Embryonic facial prominence (tissue), 1 donor: Measurements from ENCODE around the gene ELMO1.

ENCODE experiments used
- DNase-seq: peaks from one replicate; pipeline ENCODE4 v3.0.0-alpha.2; 2016; ENCODE audit errors: extremely low spot score

Gene ELMO1

DNA sequence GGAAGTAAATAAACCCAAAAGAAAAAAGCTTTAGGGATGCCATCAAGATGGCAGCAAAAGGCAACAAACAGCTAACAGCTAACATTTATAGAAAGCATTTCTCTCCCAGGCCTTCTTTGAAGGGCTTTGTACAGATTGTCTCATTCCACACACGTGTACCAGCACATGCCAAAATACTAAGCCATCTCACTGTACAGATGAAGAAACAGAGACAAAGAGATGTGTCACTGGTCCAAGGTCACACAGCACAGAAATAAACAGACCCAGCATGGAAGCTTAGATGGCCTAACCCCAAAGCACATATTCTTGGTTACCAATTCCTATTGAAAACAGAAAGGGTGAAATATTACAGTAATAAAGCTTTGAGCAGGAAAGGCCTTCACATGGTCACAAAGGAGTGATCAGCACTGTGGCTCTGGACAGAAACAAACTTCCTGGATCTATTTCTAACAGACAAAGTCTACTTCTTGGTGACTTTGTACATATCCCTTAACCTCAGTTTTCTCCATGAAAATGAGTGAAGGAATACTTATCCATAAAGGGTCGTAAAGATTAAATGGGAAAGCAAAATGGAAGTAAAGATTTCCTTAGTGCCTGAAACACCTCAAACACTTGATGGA is 346.0 kb downstream of the ELMO1 start:
- DNase-seq: no peak

DNA sequence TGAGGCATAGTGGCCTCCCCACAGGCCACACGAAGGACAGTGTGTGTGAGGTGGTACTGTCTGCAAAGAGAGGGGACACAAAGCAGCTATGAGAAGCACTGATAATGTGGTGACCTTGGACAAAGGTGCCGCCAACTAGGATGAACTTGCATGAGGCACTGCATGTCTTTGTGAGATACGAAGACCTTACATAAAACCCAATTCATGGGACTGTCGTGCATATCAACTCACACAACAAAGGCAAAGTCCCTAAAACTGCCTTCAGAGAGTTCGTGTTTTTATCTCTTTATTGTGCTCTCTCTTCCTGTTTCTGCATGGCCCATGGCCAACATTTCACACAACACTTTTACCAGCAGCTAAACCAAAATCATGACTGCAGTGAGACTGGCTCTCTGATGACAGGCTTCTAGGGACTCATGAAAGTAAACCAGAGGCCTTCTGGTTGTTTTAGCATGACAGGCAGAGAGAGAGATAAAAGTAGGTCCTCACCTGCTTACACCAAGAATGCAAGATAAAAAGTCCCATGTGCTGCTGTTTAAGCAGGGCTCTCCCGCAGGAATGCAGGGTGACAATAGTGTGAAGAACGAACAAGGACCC is 347.8 kb downstream of the ELMO1 start:
- DNase-seq: no peak

DNA sequence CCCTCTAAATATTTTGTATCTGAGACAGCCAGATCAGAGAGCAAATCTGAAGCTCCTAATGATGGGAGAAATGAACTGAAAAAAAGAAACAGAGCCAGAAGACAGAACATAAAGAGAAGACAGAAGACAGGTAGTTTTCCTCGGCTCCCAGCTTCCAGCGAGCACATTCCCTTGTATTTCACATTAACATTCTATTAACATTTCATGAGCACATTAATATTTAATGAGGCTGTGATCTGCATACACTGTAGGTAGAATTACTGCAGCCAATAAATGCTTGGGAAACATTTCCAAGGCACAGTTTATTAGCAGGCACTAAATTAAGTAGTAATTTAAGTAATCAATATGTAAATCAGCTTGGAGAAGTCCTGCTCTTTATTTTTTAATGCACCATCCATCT is 349.9 kb downstream of the ELMO1 start:
- DNase-seq: no peak

DNA sequence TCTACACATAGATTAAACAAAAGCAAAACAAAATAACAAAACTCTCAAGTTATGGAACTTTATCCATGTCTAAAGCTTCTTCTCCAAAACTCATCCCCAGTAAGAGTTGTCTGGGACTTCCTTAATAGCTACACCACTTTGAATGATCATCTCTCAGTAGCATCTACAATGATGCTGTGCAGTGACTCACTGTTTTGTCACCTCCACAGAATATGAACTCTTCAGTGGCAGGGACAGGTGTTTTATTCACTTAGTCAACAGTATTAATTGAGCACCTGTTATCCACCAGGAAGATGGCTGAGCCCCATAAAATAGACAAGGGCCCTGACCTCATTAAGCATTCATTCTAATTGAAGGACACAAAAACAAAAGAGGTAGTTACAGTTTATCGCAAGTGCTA is 350.7 kb downstream of the ELMO1 start:
- DNase-seq: no peak

DNA sequence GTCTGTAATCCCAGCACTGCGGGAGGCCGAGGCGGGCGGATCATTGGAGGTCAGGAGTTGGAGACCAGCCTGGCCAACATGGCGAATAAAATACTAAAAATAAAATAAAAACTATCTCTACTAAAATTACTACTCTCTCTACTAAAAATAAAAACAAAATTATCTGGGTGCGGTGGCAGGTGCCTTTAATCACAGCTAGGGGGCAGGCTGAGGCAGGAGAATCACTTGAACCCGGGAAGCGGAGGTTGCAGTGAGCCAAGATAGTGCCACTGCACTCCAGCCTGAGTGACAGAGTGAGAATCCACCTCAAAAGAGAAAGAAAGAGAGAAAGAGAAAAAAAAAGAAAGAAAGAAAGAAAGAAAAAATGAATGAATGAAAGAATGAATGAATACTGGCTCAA is 351.4 kb downstream of the ELMO1 start:
- DNase-seq: no peak

DNA sequence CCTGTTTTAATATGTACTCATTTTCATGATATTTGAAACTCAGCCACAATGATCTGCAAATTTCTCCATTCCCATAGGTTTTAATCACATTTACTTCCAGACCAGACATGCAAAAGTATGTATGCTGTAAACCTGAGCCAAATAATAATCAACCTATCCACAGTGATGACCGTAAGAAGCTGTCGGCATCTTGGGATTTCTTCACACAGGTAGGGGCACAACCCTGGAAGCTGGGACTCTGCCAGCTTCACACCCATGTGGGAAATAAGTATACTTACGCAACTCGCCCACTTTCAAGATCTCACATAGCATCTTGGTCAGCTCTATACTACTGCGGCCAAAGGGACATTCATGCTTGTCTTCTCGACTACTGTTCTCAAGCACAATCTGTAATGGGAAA is 352.3 kb downstream of the ELMO1 start:
- DNase-seq: no peak

DNA sequence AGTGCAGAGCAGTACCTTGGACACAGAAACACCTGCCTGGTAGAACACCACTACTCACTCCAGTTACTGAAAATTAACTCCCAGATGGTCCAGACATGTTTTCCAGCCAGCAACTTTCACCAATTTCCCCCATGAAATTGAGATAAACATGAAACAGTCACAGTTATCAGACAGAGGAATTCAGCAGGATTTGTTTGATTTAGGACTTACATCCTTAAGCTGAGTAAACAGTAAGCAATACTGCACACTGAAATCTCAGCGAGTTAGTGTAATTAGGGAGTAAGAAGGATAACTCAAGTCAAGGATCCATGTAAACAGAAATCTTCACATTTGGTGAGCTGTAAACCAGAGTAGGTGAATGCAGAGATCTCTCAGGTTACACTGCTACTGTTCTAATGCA is 353.5 kb downstream of the ELMO1 start:
- no peak for DNase-seq

DNA sequence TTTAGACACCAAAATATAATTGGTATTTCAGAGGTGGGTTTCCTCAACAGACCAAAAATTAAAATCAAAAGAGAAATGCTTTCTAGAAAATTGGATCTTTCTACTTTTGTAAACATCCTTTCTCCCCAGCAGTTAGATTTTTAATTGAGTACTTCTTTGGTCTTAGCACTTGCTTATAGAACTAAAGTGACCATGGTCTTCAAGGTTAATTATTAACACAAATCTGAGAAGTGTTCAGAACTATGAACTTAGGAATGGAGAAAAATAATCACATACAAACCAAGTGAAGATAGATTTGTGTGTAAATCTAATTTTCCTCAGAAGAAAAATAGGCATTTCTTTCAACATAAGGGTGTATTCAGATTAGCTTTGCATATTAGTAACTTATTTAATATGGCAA is 355.4 kb downstream of the ELMO1 start:
- no peak for DNase-seq

DNA sequence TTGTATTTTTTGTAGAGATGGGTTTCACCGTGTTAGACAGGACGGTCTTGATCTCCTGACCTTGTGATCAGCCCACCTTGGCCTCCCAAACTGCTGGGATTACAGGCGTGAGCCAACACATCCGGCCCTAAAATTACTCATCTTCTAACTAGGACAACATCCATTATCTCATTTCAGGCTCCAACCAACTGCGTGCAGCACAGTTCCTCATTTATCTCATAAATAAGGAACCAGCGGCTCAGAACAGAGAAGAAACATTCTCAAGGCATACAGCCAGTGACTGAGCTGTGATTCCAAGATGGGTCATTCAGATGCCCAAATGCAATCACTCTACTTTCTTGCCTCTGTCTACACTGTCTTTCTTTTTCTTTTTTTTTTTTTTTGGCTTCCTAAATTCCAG is 356.1 kb downstream of the ELMO1 start:
- no peak for DNase-seq

DNA sequence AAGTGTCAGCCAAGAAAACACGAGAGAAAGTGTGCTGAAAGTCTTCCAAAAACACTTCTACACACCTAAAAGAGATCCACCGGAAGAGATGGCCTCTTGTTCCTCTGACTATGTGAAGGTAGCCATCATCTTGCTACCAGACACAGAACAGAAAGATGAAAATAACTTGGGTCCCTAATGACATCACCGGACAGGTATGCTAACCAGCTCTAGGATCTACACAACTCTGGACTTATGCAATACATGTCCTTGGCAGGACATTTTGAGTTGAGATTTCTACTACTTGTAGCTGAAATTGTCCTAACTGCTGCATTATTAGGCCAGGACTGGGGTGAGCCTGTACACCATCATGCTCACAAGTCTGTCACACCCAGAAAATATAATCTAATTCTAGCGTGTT is 358.7 kb downstream of the ELMO1 start:
- DNase-seq: no peak

DNA sequence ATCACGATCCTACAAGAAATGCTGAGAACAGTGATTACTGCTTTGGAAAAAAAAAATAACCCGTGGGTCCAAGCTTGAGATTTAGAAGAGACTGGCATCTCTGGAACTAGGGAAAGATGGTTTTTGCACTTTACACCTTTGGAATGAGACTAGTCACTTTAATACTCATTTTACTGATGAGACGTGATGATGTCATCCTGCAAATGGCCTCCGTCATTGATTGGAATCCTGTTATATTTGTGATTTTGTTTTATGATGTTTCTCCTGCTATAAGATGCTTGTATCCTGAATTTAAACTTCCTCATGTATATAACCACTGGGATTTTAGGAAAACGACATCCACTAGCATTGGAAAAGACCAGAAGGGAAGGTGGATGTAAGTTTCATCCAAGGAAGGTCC is 363.1 kb downstream of the ELMO1 start:
- no peak for DNase-seq

DNA sequence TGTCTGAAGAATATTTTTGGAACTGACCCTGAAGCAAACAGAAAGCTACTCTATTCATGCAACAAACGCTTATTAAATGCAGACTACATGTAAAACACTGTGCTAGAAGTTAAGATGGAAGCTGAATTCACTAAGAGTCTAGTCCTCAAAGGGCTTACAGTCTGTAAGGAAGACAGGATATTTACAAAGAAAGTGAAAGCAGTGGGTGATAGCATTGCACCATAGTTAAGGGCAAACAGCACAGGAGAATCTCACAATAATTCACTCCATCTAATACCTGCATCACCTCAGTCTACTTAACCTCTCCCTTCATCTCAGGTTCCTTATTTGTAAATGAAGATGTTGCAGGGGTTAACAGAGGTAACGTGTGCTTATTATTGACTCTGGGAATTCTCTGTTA is 364.4 kb downstream of the ELMO1 start:
- DNase-seq: no peak

DNA sequence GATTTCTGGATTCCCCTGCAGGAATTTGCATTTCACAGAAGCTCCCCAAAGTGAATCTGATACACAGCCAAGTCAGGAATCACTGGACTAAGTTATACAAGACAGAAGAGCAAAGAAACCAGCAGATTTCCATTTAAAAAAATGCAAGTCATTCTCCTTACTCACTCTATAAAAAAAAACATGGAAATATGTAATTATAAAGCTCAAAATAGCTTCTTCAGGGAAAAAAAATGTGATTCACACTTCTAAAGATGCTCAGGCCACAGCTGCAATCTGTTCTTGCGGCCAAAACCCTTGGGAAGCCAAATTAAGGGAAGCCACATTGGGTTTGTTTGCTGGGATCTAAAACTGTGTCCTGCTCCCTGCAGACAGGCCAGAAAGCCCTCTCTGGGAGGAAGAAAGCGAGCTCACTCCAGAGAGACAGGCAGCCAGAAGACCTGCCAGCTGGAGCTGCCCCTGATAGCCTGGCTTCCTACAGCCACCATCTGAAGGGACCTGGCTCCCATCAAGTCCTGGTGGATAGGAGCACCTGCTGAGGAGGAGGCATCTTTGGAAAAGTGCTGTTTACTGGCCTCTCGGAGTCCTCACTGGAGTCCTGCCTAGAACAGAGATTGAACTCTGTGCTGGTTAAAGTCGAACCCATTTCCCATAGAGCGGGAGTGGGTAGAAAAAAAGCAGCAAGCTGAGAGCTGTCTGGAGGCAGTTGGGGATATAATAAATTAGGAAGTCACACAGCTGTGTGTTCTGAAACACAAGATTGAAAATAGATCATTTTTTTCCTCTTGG is 365.2 kb downstream of the ELMO1 start:
- DNase-seq: no peak

DNA sequence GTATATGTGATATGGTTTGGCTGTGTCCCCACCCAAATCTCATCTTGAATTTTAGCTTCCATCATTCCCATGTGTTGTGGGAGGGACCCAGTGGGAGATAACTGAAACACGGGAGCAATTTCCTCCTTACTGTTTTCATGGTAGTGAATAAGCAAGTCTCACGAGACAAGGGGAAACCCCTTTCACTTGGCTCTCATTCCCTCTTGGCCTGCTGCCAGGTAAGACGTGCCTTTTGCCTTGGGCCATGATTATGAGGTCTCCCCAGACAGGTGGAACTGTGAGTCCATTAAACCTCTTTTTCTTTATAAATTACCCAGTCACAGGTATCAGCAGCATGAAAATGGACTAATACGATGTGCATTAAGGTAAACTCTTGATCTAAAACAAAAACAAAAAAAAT is 367.2 kb downstream of the ELMO1 start:
- DNase-seq: no peak

DNA sequence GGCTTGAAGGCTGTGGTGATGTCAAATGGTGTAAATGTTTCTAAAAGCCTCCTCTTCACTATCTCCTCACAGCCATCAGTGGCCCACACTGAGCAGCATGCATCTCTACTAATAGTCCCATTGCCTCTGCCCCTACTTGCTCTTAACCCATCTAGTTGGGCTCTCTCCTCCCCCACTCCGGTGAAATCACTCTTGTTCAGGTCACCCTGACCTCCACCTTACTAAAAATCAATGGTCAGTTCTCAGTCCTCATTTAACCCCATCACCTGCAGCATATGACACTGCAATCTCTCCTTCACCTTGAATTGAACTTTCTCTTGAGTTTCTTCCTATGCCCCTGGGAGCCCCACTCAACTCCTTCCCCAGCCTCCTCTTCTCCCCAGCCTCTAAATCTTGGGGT is 369.2 kb downstream of the ELMO1 start:
- no peak for DNase-seq

DNA sequence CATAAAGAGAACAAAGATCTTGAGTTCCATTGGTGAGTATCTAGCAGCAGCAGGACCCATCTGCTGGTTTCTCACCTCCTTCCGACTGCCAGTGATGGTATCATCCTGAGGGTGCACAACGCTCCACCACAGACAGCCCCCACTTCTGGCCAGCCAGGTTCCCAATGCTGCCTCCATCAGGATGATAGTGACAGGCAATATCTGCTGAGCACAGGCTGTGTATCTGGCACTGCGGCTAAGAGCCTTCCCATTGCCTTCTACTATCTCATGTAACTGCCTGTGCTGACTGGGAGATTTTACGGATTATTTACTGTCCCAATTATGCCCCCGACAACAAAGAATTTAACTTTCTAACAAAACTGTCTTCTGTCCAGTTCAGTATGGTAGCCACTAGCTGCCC is 372.0 kb downstream of the ELMO1 start:
- DNase-seq: no peak

DNA sequence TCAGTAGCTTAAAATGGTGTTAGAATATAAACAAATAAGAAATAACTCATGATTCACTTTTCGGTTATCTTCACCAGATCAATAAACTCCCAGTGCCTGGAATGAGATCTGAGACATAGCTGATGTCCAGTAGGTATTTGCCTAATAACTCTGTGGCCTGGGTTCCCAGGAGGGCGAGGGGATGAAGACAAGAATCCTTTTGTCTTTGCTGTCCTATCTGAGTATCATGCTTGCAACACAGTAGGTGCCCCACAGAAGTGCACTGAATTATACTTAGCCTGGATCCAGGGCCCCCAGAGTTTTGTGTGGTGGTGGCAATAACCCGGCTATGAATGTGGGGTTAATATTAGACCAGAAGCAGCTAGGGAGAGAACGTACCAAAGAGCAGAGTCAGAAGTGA is 374.3 kb downstream of the ELMO1 start:
- no peak for DNase-seq

DNA sequence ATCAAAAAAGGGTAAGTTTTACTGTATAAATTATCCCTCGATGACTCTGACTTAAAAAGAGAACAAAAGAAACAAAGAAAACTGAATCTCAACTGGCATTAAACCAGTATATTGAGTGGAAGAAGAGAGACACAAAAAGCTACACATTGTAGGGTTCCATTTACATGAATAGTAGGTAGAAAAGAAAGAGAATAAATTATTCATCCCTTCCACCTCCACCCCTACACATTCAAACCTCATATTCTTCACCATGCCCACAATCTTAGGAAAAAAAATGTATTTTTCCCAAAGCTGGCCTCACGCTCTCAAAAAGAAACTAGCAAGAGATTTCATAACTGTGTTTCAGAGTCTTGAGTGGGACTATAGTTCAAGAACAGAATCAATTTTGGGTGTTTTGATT is 377.5 kb downstream of the ELMO1 start:
- DNase-seq: no peak

DNA sequence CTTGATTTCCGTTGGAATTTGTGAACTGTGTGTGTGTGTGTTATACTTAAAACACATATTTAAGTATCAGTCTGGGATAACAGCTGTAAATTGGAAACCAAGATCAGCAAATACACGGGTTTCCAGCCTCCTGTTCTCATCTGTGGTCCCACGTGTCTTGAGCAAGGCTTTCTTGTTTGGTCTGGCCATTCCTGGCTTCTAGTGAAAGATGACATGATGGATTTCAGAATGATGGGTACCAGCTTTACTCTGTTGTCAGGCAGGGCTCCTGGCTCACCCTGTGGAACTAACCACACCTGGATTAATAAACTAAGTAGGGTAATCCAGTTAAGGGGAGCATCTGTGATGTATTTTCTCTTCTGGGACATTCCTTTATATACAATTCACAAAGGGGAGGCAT is 378.2 kb downstream of the ELMO1 start:
- no peak for DNase-seq

DNA sequence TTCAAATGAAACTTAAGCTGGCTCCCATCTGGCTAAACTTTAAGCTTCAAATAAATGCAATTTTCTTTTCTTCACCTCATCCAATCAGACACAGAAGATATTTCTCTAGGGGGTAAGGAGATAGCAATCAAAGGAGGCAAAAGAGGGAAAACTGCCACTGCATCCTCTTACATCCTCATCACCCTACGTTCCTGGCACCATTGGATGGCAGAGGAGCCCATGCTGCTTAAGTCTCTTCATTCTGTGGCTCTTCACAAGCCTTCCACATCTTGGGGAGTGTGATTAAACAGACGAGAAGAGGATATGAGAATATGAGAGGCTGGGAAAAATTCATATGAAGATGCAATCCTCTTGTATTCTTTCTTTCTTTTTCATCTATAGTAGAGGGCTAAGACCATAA is 378.6 kb downstream of the ELMO1 start:
- no peak for DNase-seq

DNA sequence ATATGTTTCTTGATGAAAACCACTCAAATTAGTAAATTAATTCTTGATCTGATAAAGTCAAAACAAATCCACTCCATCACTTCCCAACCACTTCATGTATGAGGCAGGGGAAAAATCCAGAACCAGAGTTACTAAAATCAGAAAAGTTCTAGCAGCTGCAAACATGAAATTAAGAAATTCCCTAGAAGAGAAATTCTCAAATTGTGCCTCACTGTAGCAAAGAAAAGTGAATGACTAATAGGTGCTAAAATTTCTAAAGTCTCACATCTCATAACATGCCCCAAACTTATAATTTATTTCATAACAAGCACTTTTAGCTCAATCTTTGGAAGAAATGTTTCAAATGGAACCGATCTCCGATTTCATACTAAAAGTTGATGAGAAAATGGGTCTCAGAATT is 379.3 kb downstream of the ELMO1 start:
- no peak for DNase-seq

DNA sequence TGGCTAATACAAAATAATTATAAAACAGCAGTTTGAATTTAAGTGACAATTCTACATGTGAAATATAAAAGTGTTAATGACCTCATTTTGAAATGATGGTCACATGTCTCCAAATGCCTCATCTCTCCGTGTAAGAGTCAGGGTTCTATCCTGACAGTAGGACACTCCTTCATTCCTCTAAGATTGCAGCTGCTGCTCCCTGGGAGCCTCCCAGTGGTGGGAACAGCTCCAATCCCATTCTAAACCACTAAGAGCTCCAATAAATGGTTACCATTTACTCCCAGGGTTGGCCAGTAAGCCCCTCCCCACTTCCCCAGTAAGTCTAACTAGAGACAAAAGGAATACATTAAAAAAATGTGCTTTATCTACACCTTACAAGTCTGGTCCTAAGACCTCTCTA is 379.8 kb downstream of the ELMO1 start:
- DNase-seq: no peak

DNA sequence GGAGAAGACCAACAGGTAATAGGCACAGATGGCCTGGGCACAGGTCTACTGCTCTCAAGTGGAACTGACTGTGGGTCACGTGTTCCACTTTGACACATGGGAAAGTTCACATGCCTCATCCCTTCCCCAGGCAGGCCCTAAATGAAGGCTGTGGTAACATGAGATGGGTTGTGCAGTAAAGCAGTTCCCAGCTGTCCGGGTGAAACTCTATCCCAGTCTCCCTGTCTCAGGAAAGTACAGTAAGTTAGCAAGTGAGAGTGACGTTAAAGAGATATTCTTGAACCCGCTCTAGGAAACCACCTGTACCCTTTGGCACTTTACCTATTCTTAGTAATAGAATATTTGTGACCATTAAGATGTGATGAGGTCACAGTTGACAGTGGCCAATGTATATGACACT is 380.6 kb downstream of the ELMO1 start:
- no peak for DNase-seq
